Activated T-cell treated with anti-CD3 and anti-CD28 coated beads for 48 hours (primary cell): ENCODE results near the gene MON2.
"Not testable (repeated sequence)": the region's sequence is repeated elsewhere in the genome, so short reads cannot be mapped to it uniquely, and the experiment has no call there.

ENCODE experiments used
- DNase-seq: peaks from one replicate; pipeline ENCODE4 v3.0.0-alpha.2; 2020; ENCODE audit warnings: low read depth

Gene MON2

GRCh38 chr12:62543741-62544140, 77.1 kb downstream of the MON2 start:
- DNase-seq: no peak

GRCh38 chr12:62552906-62553556, 86.4 kb downstream of the MON2 start:
- no peak for DNase-seq

GRCh38 chr12:62559366-62559765, 92.7 kb downstream of the MON2 start:
- not testable (repeated sequence) for DNase-seq

GRCh38 chr12:62562846-62563245, 96.2 kb downstream of the MON2 start:
- DNase-seq: no peak

GRCh38 chr12:62575036-62575435, 108.4 kb downstream of the MON2 start:
- DNase-seq: no peak

GRCh38 chr12:62576503-62576902, 109.9 kb downstream of the MON2 start:
- no peak for DNase-seq

- no peak for DNase-seq
Observed at GRCh38 chr12:62578726-62579125, 112.1 kb downstream of the MON2 start.

GRCh38 chr12:62581288-62582064, 114.8 kb downstream of the MON2 start:
- DNase-seq: no peak

- DNase-seq: no peak
Observed at GRCh38 chr12:62582065-62582366, 115.4 kb downstream of the MON2 start.

GRCh38 chr12:62584619-62585018, 118.0 kb downstream of the MON2 start:
- no peak for DNase-seq

- DNase-seq: no peak
Observed at GRCh38 chr12:62586850-62587249, 120.2 kb downstream of the MON2 start.

GRCh38 chr12:62588916-62589315, 122.3 kb downstream of the MON2 start:
- DNase-seq: no peak

GRCh38 chr12:62597253-62597652, 130.6 kb downstream of the MON2 start:
- DNase-seq: no peak

GRCh38 chr12:62598846-62599245, 132.2 kb downstream of the MON2 start:
- no peak for DNase-seq

GRCh38 chr12:62599854-62600437, 133.3 kb downstream of the MON2 start:
- no peak for DNase-seq

GRCh38 chr12:62601765-62602164, 135.1 kb downstream of the MON2 start:
- no peak for DNase-seq

- DNase-seq: peak; percentile 81
Observed at GRCh38 chr12:62602255-62603060, 135.8 kb downstream of the MON2 start.

- DNase-seq: peak; percentile 79
Observed at GRCh38 chr12:62603061-62603810, 136.6 kb downstream of the MON2 start.

GRCh38 chr12:62603811-62604098, 137.1 kb downstream of the MON2 start:
- DNase-seq: no peak

GRCh38 chr12:62604373-62604772, 137.7 kb downstream of the MON2 start:
- DNase-seq: no peak

- DNase-seq: no peak
Observed at GRCh38 chr12:62604871-62605270, 138.2 kb downstream of the MON2 start.

GRCh38 chr12:62605981-62606380, 139.4 kb downstream of the MON2 start:
- no peak for DNase-seq
